Measurements from ENCODE around the gene VPS50. TPM values are rescaled to one million over a fixed set of nuclear protein-coding genes. Genes with fewer than 3 reads are reported as not detected.

The VPS50 gene
- total RNA-seq, 3 donors from 2014 or later = 20.3 to 54.4 (median 24.6) TPM

DNA sequence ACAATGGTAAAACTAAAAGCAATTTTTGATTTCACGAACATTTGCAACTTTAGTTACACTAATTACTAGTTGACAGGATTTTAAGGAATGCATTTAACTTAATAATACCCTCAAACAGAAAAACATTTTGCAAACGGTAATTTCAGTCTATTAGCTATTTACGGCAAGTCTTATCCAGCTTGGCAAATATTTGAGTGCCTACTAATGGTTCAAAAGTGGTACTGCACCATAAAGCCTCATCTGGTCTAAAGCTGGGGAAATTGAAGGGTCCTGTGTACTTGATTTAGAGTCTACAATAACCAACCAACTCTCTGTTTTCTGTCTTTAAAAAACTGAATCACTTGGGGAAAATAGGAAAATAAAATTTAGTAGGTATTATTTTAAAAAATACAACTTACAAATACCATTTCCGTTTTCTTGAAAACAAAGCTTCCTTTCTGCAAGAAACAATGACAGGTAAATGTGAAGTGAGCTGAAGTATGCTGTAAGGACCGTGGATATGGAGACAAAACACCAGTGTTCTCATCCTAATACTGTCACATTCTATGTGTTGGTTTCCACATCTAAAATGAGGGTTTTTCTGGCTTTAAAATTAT, 142.3 kb downstream of the VPS50 start:
- TF ChIP-seq, protein P1, sequence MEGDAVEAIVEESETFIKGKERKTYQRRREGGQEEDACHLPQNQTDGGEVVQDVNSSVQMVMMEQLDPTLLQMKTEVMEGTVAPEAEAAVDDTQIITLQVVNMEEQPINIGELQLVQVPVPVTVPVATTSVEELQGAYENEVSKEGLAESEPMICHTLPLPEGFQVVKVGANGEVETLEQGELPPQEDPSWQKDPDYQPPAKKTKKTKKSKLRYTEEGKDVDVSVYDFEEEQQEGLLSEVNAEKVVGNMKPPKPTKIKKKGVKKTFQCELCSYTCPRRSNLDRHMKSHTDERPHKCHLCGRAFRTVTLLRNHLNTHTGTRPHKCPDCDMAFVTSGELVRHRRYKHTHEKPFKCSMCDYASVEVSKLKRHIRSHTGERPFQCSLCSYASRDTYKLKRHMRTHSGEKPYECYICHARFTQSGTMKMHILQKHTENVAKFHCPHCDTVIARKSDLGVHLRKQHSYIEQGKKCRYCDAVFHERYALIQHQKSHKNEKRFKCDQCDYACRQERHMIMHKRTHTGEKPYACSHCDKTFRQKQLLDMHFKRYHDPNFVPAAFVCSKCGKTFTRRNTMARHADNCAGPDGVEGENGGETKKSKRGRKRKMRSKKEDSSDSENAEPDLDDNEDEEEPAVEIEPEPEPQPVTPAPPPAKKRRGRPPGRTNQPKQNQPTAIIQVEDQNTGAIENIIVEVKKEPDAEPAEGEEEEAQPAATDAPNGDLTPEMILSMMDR (IDR thresholded peaks at IDR 0.05) = peak in 2 of 3 donors; percentile 32 to 53
- no peak for TF ChIP-seq POLR2AphosphoS5 (IDR thresholded peaks at IDR 0.05)
- no peaks in the 10 kb centered on the region for H3K27me3 ChIP-seq
- no peaks in the 10 kb centered on the region for H3K4me1 ChIP-seq
- intact Hi-C loops (cut with DNase I; ENCODE audit: low total_unique reads) = no loop called here
- no peak for DNase-seq (ENCODE audit: low spot score in 2 of 2)
- no peak overlapping the region for H3K4me3 ChIP-seq
- no peak overlapping the region for H3K27ac ChIP-seq
- no peaks in the 10 kb centered on the region for H3K36me3 ChIP-seq
- H3K9me3 ChIP-seq = no peaks in the 10 kb centered on the region

DNA sequence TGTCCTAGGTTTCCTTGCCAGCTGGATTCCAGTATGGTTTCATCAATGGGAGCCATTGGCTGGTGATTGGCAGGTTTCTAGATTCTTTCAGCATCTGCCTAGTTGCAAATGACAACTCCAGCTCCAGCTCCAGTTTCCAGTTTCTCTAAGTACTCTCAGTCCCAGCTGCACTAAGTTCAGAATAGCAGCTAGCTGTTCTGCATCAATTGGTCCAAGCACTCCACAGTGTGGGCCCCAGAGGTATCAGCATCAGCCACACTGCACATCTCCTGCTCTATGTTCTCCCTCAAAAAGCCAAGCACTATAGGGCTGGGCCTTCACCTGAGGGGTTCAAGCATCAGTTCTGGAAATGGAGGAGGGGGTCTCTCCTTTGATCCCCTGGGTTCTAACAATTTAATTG, 143.4 kb downstream of the VPS50 start:
- H3K27me3 ChIP-seq = no peaks in the 10 kb centered on the region
- H3K4me3 ChIP-seq = no peak overlapping the region
- H3K9me3 ChIP-seq = no peaks in the 10 kb centered on the region
- TF ChIP-seq POLR2AphosphoS5 (IDR thresholded peaks at IDR 0.05) (no peak), POLR2A (IDR thresholded peaks at IDR 0.05) (no peak)
- TF ChIP-seq, protein P1 (IDR thresholded peaks at IDR 0.05) = no peak
- no peak overlapping the region for H3K27ac ChIP-seq
- no peak for DNase-seq (ENCODE audit: low spot score in 2 of 2)
- no peaks in the 10 kb centered on the region for H3K4me1 ChIP-seq
- intact Hi-C loops (cut with DNase I; ENCODE audit: low total_unique reads) = no loop called here
- no peaks in the 10 kb centered on the region for H3K36me3 ChIP-seq

DNA sequence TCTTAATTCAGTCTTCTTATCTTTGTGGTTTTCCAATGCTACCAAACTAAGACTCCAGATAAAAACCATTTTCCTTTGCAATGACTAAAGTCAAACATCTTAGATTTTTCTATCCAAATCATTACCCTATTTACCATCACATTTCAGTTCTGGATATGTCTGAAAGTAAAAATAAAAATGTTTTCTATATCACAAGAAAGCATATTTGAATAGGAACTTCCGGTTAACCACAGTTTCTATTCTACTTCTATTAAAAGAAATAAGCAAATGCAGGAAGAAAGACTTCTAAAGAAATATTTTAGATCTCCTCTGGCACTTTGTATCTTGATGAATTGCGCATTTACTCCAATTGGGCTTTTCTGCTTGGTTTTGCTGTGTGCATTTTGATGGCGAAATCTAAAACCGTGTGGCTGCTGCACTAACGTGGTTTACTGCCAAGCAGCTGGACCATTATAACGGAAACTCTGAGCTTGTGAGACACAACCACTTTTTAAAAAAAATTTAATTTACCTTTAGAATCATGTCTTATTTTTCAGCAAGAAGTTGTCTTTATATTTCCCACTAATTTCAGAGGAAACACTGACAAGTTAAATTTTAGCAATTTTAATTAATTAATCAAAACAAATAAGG, 146.1 kb downstream of the VPS50 start:
- Histone ChIP-seq H3K4me1 (no peaks in the 10 kb centered on the region), H3K9me3 (no peaks in the 10 kb centered on the region), H3K36me3 (no peaks in the 10 kb centered on the region), H3K4me3 (no peak overlapping the region), H3K27ac (no peak overlapping the region), H3K27me3 (no peaks in the 10 kb centered on the region)
- TF ChIP-seq, protein P1 (IDR thresholded peaks at IDR 0.05) = no peak
- TF ChIP-seq POLR2A (IDR thresholded peaks at IDR 0.05) = no peak
- no peak for TF ChIP-seq POLR2AphosphoS5 (IDR thresholded peaks at IDR 0.05)
- no peak for DNase-seq (ENCODE audit: low spot score in 2 of 2)
- intact Hi-C loops (cut with DNase I; ENCODE audit: low total_unique reads) = no loop called here

DNA sequence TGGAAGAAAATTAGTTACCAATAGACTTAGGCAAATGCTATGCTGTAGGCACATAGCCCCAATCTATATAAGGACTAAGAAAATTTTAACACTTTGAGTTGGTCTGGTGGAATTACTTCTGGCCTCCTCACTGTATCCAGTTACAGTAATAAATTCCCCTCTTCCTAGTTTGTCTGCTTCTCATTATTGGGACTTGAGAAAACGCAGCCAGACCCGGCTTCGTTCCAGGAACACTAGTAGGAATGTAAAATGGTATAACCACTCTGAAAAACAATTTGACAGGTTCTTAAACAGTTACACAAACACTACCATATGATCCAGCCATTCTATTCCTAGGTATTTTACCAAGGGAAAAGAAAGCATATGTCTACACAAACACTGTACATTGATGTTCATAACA, 150.2 kb downstream of the VPS50 start:
- intact Hi-C loops (cut with DNase I; ENCODE audit: low total_unique reads) = no loop called here
- Histone ChIP-seq H3K27me3 (no peaks in the 10 kb centered on the region), H3K36me3 (no peaks in the 10 kb centered on the region), H3K4me1 (no peaks in the 10 kb centered on the region), H3K9me3 (no peaks in the 10 kb centered on the region), H3K27ac (no peak overlapping the region), H3K4me3 (no peak overlapping the region)
- no peak for TF ChIP-seq POLR2AphosphoS5 (IDR thresholded peaks at IDR 0.05)
- no peak for TF ChIP-seq POLR2A (IDR thresholded peaks at IDR 0.05)
- TF ChIP-seq, protein P1 (IDR thresholded peaks at IDR 0.05) = no peak
- no peak for DNase-seq (ENCODE audit: low spot score in 2 of 2)

DNA sequence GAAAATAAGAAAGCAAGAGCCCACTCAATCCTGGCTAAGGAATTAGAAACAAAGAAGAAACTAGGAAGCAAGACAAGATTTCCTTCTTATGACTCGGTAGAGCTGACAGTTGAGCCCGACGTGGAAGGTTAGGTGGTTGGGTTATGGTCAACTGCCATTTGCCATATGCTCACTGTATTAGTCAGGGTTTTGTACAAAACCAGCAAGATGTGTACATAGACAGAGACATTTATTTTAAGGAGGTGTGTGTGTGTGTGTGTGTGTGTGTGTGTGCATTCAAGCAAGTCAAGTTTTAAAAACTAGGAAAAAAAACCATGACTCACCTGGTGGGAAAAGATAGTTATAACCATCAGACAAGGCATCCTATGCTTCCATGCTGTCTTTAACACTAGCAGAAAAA, 158.5 kb downstream of the VPS50 start:
- no peaks in the 10 kb centered on the region for H3K9me3 ChIP-seq
- DNase-seq (ENCODE audit: low spot score in 2 of 2) = no peak
- TF ChIP-seq, protein P1 (IDR thresholded peaks at IDR 0.05) = no peak
- TF ChIP-seq POLR2AphosphoS5 (IDR thresholded peaks at IDR 0.05) = no peak
- intact Hi-C loops (cut with DNase I; ENCODE audit: low total_unique reads) = no loop called here
- no peaks in the 10 kb centered on the region for H3K27me3 ChIP-seq
- no peaks in the 10 kb centered on the region for H3K4me1 ChIP-seq
- no peaks in the 10 kb centered on the region for H3K36me3 ChIP-seq
- no peak overlapping the region for H3K27ac ChIP-seq
- no peak overlapping the region for H3K4me3 ChIP-seq

Data from breast epithelium (tissue), 4 donors.